ENCODE data around the gene CCDC13. TPM values are rescaled to one million over a fixed set of nuclear protein-coding genes. Genes with fewer than 3 reads are reported as not detected.

CCDC13 gene
- total and polyA plus RNA-seq, 7 donors = 0.60 to 3.9 (median 1.1) TPM; not detected in 1

DNA sequence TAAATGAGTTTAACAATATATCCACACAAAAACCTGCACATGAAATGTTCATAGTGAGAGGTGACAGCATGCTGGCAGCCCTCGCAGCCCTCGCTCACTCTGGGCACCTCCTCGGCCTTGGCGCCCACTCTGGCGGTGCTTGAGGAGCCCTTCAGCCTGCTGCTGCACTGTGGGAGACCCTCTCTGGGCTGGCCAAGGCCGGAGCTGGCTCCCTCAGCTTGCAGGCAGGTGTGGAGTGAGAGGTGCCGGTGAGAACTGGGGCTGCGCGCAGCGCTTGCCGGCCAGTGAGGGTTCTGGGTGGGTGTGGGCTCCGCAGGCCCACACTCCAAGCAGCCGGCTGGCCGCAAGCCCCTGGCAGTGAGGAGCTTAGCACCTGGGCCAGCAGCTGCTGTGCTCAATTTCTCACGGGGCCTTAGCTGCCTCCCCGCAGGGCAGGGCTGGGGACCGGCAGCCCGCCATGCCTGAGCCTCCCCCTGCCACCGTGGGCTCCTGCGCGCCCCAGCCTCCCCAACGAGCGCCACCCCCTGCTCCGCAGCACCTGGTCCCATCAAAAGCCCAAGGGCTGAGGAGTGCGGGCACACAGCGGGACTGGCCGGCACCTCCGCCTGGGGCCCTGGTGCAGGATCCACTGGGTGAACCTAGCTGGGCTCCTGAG lies 3.4 kb downstream of the CCDC13 start:
- DNase-seq = no peak
- H3K4me1 ChIP-seq = peaks cover 0 to 14% (median 12%) of the 10 kb centered on the region in 4 donors
- H3K4me3 ChIP-seq = no peak overlapping the region
- 95% methylated on average over 28 of the region's 28 CpGs for WGBS, 2 donors
- H3K27ac ChIP-seq = no peak overlapping the region
- intact Hi-C loops (cut with DNase I) = no loop called here
- no peaks in the 10 kb centered on the region for H3K36me3 ChIP-seq
- no peaks in the 10 kb centered on the region for H3K27me3 ChIP-seq
- TF ChIP-seq POLR2AphosphoS5 (IDR thresholded peaks at IDR 0.05) = no peak
- TF ChIP-seq POLR2A (IDR thresholded peaks at IDR 0.05) = no peak
- TF ChIP-seq EP300 (IDR thresholded peaks at IDR 0.05) = no peak
- TF ChIP-seq, protein P1, sequence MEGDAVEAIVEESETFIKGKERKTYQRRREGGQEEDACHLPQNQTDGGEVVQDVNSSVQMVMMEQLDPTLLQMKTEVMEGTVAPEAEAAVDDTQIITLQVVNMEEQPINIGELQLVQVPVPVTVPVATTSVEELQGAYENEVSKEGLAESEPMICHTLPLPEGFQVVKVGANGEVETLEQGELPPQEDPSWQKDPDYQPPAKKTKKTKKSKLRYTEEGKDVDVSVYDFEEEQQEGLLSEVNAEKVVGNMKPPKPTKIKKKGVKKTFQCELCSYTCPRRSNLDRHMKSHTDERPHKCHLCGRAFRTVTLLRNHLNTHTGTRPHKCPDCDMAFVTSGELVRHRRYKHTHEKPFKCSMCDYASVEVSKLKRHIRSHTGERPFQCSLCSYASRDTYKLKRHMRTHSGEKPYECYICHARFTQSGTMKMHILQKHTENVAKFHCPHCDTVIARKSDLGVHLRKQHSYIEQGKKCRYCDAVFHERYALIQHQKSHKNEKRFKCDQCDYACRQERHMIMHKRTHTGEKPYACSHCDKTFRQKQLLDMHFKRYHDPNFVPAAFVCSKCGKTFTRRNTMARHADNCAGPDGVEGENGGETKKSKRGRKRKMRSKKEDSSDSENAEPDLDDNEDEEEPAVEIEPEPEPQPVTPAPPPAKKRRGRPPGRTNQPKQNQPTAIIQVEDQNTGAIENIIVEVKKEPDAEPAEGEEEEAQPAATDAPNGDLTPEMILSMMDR (IDR thresholded peaks at IDR 0.05) = no peak
- no peaks in the 10 kb centered on the region for H3K9me3 ChIP-seq

DNA sequence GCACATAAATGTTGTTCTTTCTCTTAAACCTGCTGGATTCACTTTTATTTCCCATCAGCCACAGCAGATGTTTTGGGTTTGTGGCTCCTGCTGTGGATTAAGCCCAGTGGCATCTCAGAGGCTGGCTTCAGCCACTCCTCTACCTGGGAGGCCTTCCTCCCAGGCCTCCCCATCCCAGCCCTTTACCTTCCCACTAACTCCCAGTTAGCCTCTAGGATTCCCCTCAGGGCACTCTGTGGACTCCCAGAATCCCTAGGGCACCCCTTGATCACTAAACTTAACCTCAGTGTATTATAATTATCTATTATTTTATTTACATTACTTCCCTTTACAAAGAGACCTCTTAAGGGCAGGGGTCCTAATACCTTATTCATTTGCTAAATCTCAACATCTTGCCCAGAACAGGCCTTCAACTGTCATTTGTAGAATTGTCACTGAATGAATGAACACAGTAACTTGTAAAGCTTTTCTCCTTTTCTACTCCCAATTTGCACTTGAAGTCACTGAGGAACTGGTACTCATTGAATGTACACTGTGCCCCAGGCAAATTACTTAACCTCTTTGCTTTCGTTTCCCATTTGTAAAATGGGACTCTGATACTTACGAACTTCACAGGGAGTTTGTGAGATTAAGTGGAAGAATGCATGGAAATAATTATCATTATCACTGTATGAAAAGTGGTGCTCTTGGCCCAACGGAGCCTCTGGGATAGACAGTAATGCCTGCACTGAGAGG lies 8.3 kb downstream of the CCDC13 start:
- DNase-seq = no peak
- Histone ChIP-seq H3K4me1 (peaks cover 0 to 14% (median 2%) of the 10 kb centered on the region in 4 donors), H3K27ac (no peak overlapping the region), H3K27me3 (no peaks in the 10 kb centered on the region), H3K4me3 (no peak overlapping the region), H3K9me3 (no peaks in the 10 kb centered on the region), H3K36me3 (no peaks in the 10 kb centered on the region)
- whole genome bisulfite sequencing, 2 donors = 92 to 94% methylated on average over 3 of the region's 3 CpGs
- TF ChIP-seq EP300 (IDR thresholded peaks at IDR 0.05) (no peak), POLR2AphosphoS5 (IDR thresholded peaks at IDR 0.05) (no peak), POLR2A (IDR thresholded peaks at IDR 0.05) (no peak)
- TF ChIP-seq, protein P1 (IDR thresholded peaks at IDR 0.05) = no peak
- intact Hi-C loops (cut with DNase I) = no loop called here

DNA sequence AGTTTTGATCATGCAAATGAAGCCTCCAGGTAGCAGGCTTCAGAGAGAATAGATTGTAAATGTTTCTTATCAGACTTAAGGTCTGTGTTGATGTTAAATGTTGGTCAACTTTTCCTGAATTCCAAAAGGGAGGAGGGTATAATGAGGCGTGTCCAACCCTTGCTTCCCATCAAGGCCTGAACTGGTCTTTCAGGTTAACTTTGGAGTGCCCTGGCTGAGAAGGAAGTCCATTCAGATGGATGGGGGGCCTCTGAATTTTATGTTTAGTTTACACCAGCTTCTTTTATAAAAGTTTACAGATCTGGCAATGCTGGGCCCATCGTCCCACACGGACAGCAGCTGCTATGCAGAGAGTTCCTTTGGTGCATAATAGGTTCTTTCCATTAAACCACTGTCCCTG lies 8.9 kb downstream of the CCDC13 start:
- DNase-seq = no peak
- intact Hi-C loops (cut with DNase I) = no loop called here

DNA sequence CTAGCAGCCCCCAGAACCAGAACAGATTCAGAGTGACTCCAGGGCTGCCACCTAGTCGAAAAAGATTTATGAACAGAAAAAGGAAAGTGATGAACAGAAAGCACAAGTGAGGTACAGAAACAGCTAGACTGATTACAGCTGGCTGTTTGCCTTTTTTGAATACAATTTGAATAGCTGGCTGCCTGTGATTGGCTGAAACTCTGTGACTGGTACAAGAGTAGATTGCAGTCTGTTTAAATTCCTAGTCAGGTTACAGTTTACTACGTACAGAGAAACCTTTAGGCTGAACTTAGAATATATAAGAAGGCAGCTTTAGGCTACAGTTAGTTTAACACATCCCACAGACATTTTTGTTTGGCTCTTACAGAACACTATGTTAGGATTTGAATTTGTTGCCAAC lies 10.0 kb downstream of the CCDC13 start:
- TF ChIP-seq POLR2A (IDR thresholded peaks at IDR 0.05) = no peak
- TF ChIP-seq, protein P1 (IDR thresholded peaks at IDR 0.05) = no peak
- TF ChIP-seq POLR2AphosphoS5 (IDR thresholded peaks at IDR 0.05) = no peak
- TF ChIP-seq EP300 (IDR thresholded peaks at IDR 0.05) = no peak
- DNase-seq = no peak
- Histone ChIP-seq H3K27me3 (no peaks in the 10 kb centered on the region), H3K36me3 (no peaks in the 10 kb centered on the region), H3K4me1 (peaks cover 0 to 14% (median 2%) of the 10 kb centered on the region in 4 donors), H3K4me3 (no peak overlapping the region), H3K27ac (no peak overlapping the region), H3K9me3 (no peaks in the 10 kb centered on the region)
- 64 to 80% methylated on average over 2 of the region's 2 CpGs for WGBS, 2 donors
- intact Hi-C loops (cut with DNase I) = no loop called here

More for the DNA sequence above, 8.9 kb downstream of the CCDC13 start:
- H3K27ac ChIP-seq = no peak overlapping the region
- H3K27me3 ChIP-seq = no peaks in the 10 kb centered on the region
- H3K36me3 ChIP-seq = no peaks in the 10 kb centered on the region
- no peak overlapping the region for H3K4me3 ChIP-seq
- TF ChIP-seq EP300 (IDR thresholded peaks at IDR 0.05) (no peak), POLR2AphosphoS5 (IDR thresholded peaks at IDR 0.05) (no peak), POLR2A (IDR thresholded peaks at IDR 0.05) (no peak)
- TF ChIP-seq, protein P1 (IDR thresholded peaks at IDR 0.05) = no peak
- peaks cover 0 to 14% (median 2%) of the 10 kb centered on the region in 4 donors for H3K4me1 ChIP-seq
- 39 to 64% methylated on average over 3 of the region's 3 CpGs for WGBS, 2 donors
- no peaks in the 10 kb centered on the region for H3K9me3 ChIP-seq
